Subcutaneous adipose tissue (tissue), 4 donors: ENCODE measurements around the gene N4BP3. TPM values are rescaled to one million over a fixed set of nuclear protein-coding genes. Genes with fewer than 3 reads are reported as not detected.

ENCODE experiments used
- total RNA-seq, 4 donors: library from RNA; depleted of rRNA; stranded (reverse); fragments of >200 nt; gene quantifications; one replicate each; pipeline ENCODE4 v1.1.0, GENCODE V29; 2016
- TF ChIP-seq, protein P1 (sequence below): fragments of 450-650 bp; IDR thresholded peaks from one replicate; pipeline ENCODE4 v1.5.1; 2016; ENCODE audit warnings: low read depth, mild to moderate bottlenecking, control low read depth, antibody characterized with exemption, moderate library complexity

The N4BP3 gene
- total RNA-seq, 4 donors from 2014 or later: 0.17 to 3.0 (median 0.55) TPM

DNA sequence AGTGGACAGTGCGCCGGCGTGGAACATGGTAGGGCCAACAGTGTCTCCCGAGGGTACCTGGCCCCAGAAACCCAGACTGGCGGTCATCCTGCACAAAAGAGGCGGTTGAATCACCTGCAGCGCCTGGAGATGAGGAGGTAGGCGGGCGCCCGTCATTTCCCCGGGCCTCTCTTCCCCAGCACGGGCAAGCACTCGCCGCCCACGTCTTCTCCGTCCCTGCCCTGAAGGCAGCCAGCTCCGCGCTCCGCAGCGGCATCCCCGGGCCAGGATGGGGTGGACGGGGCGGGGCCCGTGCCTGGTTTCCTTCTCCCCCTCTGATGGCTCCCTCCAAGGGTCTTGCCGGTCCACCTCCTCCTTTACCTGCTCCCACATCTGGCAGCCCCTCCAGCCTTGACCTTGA, 27.1 kb upstream of the N4BP3 start:
- TF ChIP-seq, protein P1, sequence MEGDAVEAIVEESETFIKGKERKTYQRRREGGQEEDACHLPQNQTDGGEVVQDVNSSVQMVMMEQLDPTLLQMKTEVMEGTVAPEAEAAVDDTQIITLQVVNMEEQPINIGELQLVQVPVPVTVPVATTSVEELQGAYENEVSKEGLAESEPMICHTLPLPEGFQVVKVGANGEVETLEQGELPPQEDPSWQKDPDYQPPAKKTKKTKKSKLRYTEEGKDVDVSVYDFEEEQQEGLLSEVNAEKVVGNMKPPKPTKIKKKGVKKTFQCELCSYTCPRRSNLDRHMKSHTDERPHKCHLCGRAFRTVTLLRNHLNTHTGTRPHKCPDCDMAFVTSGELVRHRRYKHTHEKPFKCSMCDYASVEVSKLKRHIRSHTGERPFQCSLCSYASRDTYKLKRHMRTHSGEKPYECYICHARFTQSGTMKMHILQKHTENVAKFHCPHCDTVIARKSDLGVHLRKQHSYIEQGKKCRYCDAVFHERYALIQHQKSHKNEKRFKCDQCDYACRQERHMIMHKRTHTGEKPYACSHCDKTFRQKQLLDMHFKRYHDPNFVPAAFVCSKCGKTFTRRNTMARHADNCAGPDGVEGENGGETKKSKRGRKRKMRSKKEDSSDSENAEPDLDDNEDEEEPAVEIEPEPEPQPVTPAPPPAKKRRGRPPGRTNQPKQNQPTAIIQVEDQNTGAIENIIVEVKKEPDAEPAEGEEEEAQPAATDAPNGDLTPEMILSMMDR: no peak

DNA sequence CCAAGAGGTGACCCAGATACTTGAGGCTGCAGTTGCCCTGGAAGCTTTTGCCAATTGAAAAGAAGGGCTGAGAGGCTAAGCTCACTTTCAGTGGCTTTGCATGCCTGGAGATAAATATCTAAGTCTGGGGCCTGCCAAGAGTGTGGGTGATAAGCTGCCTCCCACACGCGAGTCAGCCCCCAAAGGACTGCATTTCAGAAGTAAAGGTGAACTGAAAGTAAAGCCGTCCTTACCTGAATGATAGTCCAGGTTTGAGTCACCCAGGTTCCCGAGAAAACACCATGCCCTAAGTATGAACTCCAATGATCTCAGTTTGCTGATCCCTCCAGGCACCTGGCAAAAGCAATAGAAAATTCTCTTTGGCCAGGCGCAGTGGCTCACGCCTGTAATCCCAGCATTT, 22.5 kb upstream of the N4BP3 start:
- TF ChIP-seq, protein P1: no peak

DNA sequence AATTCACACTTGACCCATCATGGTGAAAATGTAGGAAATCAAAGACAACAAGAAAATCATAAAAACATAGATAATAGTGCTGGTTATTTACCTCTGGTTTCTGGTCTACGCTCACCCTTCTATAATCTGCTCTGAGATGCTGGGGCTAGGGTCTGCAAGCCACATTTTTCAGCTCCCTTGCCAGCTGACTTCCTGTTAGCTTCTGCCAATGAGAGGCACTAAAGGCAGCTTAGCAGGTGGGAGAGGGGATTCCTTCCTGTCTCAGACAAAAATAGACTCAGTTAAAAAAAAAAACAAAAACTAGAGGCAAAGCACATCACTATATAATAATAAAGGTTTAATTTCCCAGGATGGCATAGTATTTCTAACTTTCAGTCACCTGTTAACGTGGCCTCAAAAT, 20.2 kb upstream of the N4BP3 start:
- TF ChIP-seq, protein P1: no peak

DNA sequence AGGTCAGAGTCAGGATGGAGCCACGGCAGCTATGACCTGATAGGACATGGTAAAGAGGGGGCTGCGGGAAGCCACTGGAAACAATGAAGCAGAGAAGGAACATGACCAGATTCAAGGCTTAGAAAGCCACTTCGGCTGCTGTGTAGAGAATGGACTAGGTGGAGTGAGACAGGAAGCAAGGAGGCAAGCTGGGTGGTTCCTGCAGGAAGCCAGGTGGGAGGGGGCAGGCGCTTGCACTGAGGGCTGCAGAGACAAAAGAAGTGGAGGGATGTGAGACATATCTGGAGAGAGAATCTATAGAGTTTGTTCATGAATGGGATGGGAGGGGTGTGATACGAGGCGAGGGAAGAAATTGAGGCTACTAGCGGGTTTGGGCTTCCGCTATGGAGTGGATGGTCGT, 19.0 kb upstream of the N4BP3 start:
- TF ChIP-seq, protein P1: no peak

DNA sequence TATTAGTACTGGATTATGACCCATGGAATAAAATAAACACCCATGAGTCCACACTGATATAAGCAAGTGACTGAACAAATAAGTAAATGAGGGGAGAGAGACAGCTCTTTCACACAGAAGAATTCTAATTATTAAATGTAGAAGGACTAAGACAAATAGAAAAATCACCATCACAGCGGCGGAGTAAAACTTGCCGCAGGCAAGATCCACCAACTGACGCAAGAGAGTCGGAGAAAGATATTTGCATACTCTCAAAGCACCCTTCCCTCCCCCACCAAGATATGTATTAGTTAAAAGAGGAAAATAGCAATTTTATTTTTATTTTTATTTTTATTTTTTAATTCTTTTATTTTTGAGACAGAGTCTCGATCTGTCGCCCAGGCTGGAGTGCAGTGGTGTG, 14.6 kb upstream of the N4BP3 start:
- TF ChIP-seq, protein P1: no peak

DNA sequence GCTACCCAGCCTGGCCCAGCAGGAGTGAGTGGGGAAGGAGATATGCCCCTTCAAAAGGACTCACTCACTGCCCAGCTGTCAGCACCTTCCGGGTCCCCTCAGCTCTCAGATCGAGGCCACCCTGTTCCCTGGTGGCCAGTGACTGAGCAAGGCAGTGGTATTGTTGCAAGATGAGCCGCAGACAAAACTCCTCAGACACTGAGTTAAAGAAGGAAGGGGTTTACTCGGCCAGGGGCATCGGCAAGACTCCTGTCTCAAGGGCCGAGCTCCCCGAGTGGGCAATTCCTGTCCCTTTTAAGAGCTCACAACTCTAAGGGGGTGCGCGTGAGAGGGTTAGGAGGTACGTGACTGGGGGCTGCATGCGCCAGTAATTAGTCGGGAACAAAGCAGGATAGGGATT, 9.7 kb upstream of the N4BP3 start:
- TF ChIP-seq, protein P1: no peak

DNA sequence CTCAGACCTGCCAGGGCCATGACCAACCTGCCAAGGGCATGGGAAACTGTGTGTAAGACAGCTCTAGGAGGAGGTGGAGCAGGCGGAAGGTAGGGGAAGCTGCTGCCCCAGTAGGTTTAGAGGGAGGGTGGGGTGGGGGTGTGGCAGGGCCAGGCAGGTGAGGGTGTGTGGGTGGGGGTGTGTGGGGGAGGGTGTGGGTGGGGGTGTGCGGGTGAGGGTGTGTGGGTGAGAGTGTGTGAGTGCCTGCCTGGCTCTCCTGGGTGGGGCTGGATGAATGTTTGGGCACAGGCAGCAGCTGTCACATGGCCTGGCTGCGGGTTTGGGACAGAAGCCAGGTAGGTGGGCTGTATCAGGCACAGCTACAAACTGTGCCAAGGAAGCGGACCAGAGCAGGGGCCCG, 8.8 kb upstream of the N4BP3 start:
- TF ChIP-seq, protein P1: no peak
